Breast epithelium (tissue), 3 donors: Measurements from ENCODE around the gene ZMIZ2.

ENCODE experiments used
- POLR2AphosphoS5 ChIP-seq, 3 donors: sonication (generic); formaldehyde crosslinking; IDR thresholded peaks; one replicate each; pipeline ENCODE4 v1.6.1; 2017; ENCODE audit warnings: antibody characterized with exemption in 3 of 3
- TF ChIP-seq, protein P1 (sequence below), 3 donors: fragments of 450-650 bp; IDR thresholded peaks; one replicate each; pipeline ENCODE4 v1.5.1; 2016 to 2017; ENCODE audit warnings: antibody characterized with exemption in 3 of 3, mild to moderate bottlenecking in 3 of 3, moderate library complexity in 3 of 3

DNA sequence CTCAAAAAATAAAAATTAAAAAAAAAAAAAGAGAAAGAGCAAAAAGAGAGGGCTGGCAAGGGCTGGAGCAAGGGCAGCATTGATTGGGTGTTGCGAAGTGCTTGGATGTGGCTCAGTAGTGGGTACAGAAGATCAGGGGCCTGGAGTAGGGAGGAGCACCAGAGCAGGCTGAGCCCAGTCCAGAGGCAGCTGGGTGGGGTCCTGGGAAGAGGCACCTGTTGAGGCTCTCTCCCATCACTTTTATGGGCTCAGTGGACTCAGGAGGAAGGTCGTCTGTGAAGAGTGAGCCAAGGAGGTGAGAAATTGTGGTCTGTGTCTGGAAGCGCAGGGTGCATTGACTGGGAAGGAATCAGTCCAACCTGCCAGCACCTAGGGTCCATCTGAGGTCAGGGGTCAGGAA lies 11.8 kb upstream of the ZMIZ2 start:
- TF ChIP-seq POLR2AphosphoS5 (IDR thresholded peaks at IDR 0.05) = no peak
- TF ChIP-seq, protein P1, sequence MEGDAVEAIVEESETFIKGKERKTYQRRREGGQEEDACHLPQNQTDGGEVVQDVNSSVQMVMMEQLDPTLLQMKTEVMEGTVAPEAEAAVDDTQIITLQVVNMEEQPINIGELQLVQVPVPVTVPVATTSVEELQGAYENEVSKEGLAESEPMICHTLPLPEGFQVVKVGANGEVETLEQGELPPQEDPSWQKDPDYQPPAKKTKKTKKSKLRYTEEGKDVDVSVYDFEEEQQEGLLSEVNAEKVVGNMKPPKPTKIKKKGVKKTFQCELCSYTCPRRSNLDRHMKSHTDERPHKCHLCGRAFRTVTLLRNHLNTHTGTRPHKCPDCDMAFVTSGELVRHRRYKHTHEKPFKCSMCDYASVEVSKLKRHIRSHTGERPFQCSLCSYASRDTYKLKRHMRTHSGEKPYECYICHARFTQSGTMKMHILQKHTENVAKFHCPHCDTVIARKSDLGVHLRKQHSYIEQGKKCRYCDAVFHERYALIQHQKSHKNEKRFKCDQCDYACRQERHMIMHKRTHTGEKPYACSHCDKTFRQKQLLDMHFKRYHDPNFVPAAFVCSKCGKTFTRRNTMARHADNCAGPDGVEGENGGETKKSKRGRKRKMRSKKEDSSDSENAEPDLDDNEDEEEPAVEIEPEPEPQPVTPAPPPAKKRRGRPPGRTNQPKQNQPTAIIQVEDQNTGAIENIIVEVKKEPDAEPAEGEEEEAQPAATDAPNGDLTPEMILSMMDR (IDR thresholded peaks at IDR 0.05) = no peak
